GM21423 (cell line): ENCODE data around the gene ERAS.

ENCODE experiments used
- ATAC-seq: cut with Tn5 transposase; IDR thresholded peaks from one replicate; pipeline ENCODE4 v1.9.1; 2021; ENCODE audit warnings: mild to moderate bottlenecking, moderate library complexity; ENCODE audit not compliant: unreplicated experiment

Gene ERAS, protein sequence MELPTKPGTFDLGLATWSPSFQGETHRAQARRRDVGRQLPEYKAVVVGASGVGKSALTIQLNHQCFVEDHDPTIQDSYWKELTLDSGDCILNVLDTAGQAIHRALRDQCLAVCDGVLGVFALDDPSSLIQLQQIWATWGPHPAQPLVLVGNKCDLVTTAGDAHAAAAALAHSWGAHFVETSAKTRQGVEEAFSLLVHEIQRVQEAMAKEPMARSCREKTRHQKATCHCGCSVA

DNA sequence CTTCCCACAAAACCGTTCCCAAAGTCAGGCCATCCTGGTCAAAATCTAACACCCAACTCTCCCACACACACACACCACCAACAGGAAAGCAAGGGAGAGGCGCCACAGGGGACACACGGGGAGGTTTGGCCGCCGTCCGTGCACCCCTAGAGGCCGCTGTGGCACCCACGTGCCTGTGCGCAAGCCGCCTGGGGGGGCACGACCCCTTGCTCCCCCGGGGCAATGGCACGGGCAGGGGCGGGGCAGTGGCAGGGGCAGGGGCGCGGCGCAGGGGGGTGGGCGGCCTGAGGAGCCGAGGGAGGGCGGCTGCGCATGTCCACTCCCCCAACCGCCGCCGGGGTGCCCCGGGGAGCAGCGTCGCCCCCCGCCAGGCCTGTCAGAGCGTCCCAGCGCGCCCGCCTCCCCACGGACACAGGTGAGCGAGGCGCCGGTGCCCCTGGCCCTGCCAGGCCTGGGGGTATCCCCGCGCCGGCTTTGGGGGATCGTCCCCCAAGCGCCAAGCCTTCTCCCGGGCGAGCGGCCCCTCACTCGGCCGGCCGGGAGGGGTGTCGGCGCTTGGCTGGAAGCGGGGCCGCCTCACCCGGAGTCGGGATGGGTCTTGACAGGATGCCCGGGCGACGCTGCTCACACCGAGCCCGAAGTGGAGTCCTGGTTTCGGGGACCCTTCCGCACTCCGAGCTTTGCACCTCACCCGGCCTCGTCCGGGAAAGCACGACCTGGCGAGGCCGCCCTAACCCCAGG lies at the start of gene ERAS:
Gene ERAS (plus strand): TSS at position 379 of the 741 bp plus-strand sequence. CDS start 2,611 bp downstream, outside the sequence.
- no peak for ATAC-seq

DNA sequence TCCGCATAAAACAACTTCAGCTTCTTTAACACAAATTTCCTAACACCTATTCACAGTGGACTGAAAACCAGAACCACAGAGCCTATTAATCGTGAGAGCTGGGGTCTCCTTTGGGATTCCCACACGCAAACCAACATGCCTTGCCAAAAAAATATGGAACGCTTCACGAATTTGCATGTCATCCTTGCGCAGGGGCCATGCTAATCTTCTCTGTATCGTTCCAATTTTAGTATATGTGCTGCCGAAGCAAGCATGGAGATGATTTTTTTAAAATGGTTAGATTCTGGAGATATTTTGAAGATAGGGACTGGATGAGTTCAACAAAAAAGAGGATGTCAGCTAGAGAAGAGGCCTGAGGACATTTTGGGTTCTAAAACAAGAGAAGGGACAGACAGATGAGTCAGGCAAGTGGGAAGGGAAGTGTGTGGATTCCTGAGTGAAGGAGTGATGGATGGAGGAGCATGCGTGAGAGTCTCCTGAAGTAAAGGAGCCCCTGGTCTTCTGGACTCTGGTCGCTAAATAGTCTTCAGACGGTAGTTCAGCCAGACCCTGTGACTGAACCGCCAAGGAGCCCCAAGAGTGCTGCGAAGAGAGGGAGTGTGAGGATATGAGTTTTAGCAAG lies 49.4 kb upstream of the ERAS start:
- no peak for ATAC-seq

DNA sequence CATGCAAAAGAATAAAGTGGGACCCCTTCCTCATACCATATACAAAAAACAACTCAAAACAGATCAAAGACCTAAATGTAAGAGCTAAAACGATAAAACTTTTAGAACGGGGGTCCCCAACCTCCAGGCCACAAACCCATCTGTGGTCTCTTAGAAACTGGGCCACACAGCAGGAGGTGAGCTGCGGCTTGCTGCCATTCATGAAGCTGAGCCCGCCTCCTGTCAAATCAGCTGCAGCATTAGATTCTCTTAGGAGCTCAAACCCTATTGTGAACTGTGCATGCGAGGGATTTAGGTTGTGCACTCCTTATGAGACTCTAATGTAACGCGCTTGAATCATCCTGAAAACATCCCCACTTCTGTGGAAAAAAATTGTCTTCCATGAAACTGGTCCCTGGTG lies 46.9 kb upstream of the ERAS start:
- ATAC-seq: no peak

DNA sequence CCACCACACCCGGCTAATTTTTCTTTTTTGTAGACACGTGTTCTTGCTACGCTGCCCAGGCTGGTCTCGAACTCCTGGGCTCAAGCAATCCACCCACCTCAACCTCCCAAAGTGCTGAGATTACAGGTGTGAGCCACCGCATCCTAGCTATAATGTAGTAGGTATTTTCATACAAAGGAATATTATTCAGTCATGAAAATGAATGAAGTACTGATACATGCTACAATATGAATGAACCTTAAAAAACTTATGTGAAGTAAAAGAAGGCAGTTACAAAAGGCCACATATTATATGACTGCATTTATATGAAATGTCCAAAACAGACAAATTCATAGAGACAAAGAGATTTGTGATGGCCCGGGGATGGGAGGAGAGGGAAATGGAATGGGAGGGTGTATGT lies 44.6 kb upstream of the ERAS start:
- no peak for ATAC-seq

DNA sequence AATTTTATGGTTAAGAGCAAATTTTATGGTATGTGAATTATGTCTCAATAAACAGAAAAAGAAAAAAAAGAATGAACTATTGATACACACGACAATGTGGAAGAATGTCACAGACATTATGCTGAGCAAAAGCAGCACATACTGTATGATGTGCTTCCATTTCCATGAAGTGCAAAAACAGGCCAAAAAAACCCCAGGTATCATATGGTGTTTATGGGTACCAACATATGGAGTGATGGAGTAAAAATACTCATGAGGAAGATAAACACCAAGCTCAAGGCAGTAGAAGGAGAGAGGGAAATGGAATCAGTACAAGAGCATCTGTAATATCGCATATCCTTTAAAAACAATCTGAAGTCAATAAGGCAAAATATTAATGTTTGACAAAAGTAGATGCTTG lies 44.1 kb upstream of the ERAS start:
- ATAC-seq: no peak

DNA sequence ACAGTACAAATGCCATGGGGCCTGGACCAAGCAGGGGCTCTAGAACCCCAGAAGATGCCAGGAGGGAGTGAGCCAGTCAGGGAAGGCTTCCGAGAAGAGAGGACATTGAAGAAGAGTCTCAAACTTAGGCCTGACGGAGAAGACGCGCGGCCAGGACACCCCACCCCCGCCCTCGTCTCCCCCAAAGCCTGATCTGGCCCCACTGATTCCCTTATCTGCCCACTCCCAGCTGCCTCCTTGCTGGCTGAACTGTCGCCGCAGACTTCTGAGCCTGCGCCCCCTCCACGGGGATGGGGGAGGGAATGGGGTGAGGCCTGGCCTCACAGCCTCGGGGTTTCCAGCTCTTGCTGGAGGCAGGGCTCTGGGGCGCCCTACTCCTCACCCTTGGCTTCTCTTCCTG lies 43.5 kb upstream of the ERAS start:
- ATAC-seq: no peak

DNA sequence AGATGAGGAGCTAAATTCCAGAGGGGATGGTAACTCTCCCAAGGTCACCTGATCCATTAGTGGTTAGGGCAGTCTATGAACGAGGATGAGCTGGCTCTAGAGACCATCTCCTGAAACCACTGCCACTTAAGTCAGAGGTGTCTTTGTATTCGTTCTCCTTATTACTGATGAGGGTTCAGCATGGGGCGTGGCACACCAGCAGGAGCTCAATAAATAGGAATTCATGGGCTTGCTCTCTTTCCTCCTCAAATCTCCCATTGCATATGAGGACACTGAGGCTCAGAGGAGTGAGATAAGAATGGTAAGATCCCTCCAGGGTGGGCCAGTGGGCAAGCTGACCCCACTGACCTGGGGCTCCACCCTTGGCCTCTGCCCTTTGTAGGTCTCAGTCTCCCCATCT lies 41.6 kb upstream of the ERAS start:
- no peak for ATAC-seq

DNA sequence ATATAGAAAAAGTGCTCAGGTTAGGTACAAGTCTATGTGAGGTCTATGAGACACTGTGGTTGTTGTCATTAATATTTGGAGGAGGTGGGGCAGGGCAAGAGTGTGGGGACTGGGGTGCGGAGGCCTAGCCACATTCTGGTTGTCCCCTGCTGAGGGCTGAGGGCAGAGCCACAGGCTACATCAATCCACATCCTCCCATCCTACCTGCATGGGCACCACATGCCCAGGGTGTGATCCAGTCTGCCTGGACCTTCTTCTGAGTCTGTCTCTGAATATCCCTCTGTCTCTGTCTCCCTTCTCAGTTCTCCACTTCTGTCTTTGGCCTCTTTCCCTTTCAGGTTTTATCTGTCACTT lies 41.1 kb upstream of the ERAS start:
- no peak for ATAC-seq

DNA sequence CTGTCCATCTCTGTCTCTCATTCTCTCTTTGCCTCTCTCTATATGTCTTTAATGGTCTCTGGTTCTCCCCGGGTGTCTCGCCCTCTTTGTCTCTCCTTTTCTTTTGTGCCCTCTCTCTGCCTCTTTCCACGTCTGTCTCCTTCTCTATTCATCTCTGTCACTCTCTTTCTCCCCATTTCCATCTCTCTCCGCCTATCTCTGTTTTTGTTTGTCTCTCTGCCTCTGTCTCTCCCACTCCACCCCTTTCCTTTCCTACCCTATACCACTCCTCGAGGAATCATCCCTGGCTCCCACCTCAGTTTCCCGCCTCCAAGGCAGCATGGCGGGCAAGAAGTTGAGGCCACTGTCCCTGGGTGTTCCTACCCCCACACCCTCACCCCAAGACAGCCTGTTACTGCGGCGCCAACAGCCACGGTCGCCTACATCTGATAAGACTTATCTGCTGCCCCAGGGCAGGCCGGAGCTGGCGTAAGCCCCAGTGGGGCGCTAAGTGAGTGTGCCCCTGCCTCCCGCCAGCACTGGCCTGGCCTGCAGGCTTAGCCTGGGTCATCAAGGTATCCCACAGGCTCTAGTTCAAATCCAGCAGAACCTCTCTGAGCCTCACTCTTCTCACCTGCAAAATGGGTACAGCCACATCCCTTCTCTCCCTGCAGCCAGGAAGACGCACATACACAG lies 40.6 kb upstream of the ERAS start:
- no peak for ATAC-seq

DNA sequence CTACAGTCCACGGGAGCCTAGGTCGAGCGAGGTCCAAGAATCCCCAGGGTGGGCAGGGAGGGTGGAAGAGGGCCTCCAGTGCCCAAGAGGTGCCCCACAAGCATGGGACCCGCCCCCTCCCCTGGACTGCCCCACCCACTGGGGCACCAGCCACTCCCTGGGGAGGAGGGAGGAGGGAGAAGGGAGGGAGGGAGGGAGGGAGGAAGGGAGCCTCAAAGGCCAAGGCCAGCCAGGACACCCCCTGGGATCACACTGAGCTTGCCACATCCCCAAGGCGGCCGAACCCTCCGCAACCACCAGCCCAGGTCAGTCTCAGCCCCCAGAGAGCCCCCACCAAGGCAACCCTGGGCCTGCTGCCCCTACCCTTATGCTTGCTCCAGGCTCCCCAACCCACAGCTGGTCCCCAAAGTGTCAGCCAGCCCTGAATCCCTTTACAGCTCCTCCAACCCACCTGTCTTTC lies 39.9 kb upstream of the ERAS start, which contains the start of gene GATA1:
Gene GATA1 (plus strand): TSS at position 250 of the 460 bp plus-strand sequence. CDS start 4,520 bp downstream, outside the sequence.
- ATAC-seq: no peak

DNA sequence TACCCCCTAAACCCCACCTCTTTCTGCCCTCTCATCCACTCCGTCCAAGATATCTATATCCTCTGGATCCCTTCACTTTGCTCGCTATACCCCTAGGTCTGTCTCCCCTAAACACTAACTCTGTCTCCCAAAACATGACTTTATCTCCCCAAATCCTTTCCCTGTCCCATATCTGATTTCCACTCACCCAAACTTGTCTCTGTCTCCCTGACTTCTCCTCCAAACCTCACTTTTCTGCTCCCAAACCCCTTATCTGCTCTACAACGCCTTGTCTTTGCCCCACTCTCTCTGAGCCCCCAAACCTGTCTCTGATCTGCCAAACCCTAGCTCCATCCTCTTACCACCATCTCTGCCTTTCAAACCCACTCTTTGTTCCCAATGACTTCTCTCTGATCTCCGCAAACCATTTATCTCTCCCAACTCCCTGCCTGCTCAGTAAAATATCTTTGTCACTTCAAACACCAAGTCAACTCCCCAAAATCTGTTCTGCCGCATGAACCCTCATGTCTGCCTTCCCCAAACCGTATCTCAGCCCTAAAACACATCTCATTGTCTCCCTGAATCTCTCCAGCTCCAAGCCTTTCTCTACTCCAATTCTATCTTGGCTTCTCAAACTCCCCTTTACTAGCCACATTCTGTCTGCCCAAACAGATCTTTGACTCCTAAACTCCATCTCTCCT lies 39.3 kb upstream of the ERAS start:
- ATAC-seq: no peak

DNA sequence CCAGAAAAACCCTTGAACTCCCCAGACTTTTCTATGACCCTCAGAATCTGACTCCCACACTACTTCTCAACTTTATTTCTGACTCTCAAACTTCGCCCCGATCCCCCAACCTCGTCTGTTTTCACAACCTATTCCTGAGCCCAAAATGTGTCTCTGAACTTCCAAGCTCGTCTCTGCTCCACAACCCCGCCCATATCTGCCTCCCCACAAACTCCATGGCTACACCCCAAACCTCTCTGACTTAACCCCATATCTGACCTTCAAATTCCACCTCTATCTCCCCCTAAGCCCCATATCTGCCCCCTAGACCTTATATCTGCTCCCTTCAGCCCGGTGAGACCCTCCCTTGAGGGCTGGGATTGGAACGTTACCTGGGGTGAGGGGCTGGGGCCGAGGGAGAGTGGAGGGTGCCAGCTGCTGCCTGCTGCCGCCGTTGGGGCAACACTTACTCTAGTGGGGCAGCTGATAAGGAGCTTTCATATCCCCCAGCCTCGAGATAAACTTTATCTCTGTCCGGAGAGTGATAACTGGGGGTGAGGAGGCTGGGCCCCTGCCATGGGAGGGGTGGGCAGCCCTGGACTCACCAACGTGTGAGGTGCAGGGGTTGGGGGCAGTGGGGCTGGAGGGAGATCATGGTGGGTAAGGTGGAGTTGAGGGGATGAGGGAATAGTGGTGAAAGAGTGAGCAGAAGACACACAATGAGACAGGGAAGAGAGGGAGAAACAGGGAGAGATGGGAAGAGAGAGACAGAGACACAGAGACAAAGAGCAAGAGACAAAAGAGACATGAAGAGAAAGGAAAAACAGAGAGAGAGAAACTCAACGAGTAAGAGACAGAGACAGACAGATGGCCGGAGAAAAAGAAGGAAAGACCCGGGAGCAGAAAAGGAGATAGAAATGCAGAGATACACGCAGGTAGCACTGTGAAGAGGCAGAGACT lies 38.5 kb upstream of the ERAS start:
- ATAC-seq: no peak

DNA sequence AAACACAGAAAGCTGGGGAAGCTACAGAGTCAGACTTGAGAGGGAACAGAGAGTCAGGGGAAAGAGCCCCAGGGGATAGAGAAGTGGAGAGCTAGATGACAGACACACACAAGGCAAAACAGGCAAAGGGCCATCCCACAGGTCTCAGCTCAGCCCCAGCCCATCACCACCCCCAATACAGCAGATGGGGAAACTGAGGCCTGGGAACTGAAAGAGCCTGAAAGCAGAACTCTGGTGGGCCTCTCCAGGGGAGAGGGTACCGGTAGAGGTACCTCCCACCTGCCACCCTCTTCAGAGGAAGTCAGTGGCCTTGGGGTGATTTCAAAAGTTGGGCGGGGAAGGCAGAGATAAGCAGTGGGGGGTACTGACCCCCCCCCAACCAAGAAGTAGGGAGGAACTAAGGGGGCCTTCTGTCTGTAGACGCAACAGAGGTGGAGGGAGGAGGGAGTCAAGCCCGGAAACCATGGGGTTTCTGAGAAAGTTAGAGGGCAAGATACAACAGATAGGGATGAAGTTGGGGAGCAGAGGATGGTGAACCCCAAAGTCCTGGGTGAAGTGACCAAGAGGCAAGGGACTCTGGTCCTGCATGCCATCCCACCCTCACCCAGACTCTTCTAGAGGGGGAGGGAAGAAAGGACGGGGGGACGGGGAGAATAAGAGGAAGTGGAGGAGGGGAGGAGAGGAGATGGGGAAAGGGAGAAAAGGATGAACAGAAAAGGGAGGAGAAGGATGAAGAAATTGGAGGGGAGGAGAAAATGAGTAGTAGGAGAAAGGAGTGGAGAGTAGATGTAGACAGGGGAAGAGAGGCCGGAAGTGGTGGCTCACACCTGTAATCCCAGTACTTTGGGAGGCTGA lies 36.7 kb upstream of the ERAS start:
- ATAC-seq: no peak

DNA sequence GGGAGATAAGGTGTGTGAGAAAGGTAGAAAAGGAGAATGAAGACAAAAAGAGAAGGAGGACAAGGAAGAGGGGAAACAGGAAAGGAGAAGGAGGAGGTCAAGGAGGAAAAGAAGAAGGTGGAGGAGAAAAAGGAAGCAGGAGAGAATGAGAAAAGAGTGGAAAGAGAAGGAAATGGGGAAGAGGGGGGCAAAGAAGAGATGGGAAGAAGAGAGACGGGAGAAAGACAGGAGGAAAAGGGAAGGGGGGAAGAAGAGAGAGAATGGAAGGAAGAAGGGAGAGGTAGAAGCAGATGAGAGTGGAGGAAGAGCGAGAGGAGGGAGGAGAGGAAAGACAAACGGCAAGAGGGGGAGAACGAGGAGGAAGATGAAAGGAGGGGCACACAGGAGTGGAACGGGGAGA lies 35.8 kb upstream of the ERAS start:
- ATAC-seq: no peak

DNA sequence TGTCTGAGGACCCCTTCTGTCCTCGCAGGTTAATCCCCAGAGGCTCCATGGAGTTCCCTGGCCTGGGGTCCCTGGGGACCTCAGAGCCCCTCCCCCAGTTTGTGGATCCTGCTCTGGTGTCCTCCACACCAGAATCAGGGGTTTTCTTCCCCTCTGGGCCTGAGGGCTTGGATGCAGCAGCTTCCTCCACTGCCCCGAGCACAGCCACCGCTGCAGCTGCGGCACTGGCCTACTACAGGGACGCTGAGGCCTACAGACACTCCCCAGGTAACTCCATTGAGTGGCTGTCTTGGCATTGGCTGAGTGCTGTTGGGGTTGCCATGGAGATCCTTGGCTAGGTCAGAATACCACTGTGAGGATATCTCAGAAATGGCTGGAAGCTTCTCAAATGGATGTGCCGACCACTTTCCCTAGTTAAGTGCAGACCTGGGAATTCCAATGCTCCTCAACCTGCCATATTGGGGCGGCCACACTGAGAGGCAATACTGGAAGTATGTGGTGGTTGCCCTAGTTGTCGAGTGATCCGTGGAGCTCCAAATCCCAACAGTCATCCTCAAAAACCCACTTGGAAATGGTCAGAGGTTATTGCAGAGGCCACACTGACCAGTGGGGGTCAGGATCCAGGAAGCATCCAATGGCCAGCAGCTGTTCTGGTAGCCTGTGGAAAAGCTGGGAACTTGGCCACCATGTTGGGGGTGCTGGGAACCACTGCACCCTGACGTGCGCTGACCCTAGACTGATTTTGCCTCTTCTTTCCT lies 35.1 kb upstream of the ERAS start:
- no peak for ATAC-seq

DNA sequence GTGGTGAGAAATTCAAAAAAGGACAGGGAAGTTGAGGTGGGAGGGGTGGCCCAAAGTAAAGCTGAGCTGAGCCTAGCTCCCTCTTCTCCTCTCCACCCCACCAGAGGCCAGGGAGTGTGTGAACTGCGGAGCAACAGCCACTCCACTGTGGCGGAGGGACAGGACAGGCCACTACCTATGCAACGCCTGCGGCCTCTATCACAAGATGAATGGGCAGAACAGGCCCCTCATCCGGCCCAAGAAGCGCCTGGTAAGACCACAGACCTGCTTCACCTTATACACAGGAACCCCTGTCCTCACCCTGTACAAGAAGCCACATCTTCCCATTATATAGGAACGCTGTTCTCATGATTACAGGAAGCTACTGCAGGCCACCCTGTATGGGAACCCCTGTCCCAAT lies 34.1 kb upstream of the ERAS start:
- no peak for ATAC-seq

DNA sequence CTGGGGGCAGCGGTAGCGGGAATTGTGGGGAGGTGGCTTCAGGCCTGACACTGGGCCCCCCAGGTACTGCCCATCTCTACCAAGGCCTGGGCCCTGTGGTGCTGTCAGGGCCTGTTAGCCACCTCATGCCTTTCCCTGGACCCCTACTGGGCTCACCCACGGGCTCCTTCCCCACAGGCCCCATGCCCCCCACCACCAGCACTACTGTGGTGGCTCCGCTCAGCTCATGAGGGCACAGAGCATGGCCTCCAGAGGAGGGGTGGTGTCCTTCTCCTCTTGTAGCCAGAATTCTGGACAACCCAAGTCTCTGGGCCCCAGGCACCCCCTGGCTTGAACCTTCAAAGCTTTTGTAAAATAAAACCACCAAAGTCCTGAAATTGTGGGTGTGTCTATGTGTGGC lies 32.4 kb upstream of the ERAS start:
- no peak for ATAC-seq

DNA sequence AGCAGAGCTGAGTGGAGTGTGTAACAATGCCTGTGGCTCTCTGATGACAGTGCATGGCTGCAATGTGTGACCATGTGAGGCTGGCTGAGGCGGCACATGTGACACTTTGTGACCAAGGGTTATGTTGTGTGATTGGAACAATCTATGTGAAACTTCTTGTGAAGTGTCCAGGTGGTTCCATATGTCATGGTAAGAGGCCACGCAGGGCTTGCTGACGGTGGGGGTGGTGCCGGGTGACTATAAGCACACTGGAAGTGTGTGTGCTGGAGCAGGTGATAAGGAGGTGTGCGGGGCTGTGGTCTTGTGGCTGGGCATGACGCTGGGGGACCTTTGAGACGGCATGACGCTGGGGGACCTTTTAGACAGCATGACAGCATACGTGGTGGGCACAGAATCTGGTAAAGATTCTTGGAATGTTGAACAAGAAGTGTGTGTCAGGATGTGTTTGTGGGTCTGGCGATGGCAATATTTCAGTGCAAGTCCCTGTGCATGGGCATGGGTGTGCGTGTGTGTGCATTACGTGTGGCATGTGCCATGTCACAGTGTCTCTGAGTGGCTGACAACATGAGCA lies 31.9 kb upstream of the ERAS start:
- no peak for ATAC-seq
